C1 segment of cervical spinal cord (tissue), 14 donors: ENCODE data around the gene PRAMEF12.
"Not testable (repeated sequence)": the region's sequence is repeated elsewhere in the genome, so short reads cannot be mapped to it uniquely, and the experiment has no call there.

Experiments used
- DNase-seq, 14 donors: peaks; one replicate each; lab custom pipeline; 2025; lab: John Stamatoyannopoulos, UW

PRAMEF12 gene

DNA sequence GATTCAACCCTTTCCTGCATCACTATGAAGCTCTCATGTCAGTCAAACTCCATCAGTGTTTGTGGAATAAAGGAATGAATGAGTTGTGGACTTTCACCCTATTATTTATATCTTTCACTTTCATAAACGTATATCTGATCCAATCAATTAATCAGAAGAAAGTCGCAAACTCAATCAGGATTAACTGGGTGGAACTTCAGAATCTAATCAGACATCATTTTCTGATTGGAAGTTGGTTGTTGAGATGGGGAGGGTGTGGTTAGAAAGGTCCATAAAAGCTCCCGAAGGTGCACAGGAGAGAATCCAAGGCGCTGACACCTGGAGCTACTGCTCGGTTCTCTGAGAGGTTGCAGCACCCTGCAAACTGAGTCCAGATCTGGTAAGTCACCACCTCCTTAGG is at the start of gene PRAMEF12:
Gene PRAMEF12 (plus strand): TSS at position 301 of the 400 bp plus-strand sequence. CDS start 1,130 bp downstream, outside the sequence.
- no peak for DNase-seq

GRCh38 chr1:12728391-12728790 is 45.1 kb upstream of the PRAMEF12 start:
- no peak for DNase-seq

DNA sequence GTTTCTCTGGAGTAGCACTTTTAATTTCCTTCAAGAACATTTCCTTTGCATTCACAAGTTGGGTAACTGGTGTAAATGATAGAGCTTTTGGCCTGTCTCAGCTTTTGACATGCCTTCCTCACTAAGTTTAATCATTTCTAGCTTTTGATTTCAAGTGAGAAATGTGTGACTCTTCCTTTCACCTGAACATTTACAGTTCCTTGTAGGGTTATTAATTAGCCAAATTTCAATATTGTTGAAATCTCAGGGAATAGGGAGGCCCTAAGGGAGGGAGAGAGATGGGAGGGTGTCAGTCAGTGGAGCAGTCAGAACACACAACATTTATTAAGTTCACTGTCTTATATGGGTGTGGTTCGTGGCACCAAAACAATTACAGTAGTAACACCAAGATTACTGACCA is 43.4 kb upstream of the PRAMEF12 start:
- no peak for DNase-seq

- not testable (repeated sequence) for DNase-seq
These were observed 42.5 kb upstream of the PRAMEF12 start for GRCh38 chr1:12731084-12731483.

DNA sequence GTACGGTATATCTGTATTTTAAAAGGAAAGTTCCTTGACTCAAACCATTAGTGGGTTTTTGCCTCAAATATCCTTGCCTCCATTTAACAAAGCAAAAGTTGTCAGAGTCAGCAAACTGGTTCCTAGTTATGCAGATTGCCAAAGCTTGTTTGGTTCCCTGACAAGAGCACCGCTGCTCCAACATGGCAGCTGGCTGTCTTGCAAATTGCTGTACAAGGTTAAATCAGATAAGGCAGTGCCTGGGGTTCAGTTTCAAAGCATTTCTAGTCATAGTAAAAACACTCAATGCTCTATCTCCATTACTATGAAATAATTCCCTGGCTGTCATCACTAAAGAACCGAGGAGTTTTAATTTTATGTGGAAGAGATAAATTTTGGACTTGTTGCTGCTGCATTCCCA is 38.9 kb upstream of the PRAMEF12 start:
- no peak for DNase-seq

- DNase-seq, result no peak
These were observed 34.6 kb upstream of the PRAMEF12 start for GRCh38 chr1:12738934-12739333.

GRCh38 chr1:12739613-12740012 is 33.9 kb upstream of the PRAMEF12 start:
- DNase-seq, result no peak

GRCh38 chr1:12741946-12742345 is 31.6 kb upstream of the PRAMEF12 start:
- DNase-seq, result no peak

DNA sequence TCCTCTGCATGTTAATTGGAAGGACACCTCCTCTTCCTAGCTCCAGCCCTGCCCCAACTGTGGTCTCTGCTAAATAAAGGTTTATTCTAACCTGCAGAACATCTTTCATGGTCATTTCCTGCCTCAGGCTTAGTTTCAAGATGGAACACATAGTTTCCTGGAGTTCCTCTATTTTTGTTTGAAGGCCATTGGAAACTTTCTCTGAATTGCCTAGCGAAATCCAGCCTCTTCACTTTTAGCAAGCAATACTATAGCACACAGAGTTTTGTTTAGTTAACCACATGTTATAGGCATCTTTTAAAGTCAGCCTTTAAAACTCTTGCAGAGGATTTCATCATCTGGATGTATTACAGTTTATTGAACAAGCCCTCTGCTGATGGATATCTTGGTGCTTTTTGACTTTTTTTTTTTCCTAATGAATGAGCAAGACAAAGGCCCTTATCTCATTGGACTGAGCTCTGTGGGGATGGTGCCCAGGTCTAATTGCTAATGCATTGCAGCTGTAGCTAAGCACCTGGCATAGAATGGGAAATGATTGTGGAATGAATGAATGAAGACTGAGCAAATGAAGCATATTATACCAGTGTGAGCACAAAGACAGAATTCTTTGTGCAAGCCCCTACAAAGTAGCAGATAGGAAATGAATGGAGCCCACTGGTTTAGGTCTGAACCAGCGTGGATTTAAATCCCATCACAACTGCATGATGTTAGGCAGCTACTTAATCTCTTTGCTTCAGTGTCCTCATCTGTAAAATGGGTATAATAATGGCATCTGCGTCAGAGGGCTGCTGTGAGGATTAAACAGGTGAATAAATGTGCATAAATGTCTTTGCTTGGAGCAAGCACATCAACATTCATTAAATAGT is 28.2 kb upstream of the PRAMEF12 start:
- no peak for DNase-seq

GRCh38 chr1:12745992-12746323 is 27.6 kb upstream of the PRAMEF12 start, which contains the start of gene CFAP107:
Gene CFAP107 (plus strand): TSS chr1:12746200. CDS start chr1:12746431, 231 bp downstream.
- DNase-seq, result no peak

- no peak for DNase-seq
These were observed 24.7 kb upstream of the PRAMEF12 start for GRCh38 chr1:12748778-12749355.

DNA sequence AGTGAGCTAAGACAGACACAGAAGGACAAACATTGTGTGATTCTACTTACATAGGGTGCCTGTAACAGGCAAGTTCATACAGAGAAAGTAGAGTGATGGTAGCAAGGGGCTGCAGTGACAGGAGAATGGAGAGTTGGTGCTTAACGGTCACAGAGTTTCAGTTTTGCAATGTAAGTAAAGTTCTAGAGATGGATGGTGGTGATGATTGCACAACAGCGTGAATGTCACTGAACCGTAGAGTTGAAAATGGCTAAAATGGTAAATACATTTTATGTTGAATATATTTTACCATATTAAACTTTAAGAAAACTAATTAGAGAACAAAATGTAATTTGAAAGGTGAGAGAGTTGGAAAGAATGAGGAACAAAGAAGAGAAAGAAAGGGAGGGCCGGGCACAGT is 18.8 kb upstream of the PRAMEF12 start:
- DNase-seq, result no peak

DNA sequence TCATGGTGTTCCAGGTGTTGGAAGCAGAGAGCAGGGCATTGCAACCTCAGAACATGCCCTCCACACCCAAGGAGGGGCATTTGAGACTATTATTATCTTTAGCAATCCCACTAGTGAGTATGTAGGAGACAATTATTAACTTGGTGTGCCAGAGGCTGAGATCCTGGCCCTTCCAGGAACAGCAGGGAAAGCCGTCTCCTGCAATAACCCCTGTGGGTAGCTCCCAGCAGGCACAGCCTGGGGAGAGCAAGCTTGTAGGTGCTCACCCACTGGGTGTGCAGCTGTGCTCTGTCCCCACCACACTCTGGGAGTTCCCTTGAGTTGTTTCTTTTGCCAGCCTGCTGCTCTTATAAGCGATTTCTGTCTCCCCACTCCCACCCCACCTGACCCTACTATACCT is 17.3 kb upstream of the PRAMEF12 start:
- no peak for DNase-seq

- DNase-seq, result no peak
These were observed 16.6 kb upstream of the PRAMEF12 start for GRCh38 chr1:12756768-12757413.

- DNase-seq, result no peak
These were observed 15.7 kb upstream of the PRAMEF12 start for GRCh38 chr1:12757836-12758235.

DNA sequence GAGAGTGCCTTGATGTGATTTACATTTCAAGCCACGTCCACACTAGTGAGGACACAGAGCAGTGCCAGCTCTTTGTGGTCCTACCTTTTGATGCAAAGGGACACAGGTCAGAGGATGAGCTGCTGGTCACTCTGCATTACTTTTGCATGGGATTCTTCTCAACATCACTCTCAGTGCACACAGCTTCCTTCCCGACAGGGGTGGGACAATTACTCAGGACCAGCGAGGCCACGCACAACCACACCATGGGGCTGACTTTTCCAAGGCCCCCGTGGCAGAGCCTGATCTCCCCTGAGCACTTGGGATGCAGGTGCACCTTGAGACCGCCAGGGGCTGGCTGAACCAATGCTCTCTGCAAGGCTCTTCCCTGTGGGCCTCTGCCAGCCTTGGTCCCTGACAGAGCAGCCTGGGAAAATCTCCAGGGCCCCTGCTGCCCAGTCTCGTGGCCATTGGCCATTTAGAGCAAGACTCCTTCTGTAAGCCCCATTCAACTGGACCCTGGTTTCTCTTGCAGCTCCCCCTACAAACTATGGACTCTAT is 13.2 kb upstream of the PRAMEF12 start:
- no peak for DNase-seq

GRCh38 chr1:12761781-12762180 is 11.8 kb upstream of the PRAMEF12 start:
- DNase-seq, result no peak

DNA sequence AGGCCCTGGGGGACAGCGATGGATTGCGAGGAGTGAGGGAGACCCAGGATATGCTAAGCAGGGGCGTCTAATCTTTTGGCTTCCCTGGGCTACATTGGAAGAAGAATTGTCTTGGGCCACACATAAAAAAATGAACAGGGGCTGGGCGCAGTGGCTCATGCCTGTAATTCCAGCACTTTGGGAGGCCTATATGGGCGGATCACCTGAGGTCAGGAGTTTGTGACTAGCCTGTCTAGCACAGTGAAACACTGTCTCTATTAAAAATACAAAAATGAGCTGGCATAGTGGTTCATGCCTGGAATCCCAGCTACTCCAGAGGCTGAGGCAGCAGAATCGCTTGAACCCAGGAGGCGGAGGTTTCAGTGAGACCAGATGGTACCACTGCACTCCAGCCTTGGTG is 10.8 kb upstream of the PRAMEF12 start:
- no peak for DNase-seq

DNA sequence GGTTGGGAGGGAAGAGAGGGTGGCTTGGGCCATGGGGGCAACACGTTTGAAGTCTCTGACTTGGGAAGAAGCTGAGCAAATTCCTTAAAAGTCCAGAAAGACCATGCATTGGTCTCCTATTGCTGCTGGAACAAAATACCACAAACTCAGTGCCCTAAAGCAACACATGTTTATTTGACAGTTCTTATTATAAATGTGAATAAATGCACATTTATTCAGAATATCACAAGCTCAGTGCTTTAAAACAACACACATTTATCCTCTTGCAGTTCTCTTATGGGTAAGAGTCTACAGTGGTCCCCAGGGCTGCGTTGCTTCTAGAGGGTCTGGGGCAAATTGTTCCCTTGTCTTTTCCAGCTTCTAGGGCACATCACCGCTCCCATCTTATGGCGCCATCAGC is 10.1 kb upstream of the PRAMEF12 start:
- DNase-seq, result no peak

DNA sequence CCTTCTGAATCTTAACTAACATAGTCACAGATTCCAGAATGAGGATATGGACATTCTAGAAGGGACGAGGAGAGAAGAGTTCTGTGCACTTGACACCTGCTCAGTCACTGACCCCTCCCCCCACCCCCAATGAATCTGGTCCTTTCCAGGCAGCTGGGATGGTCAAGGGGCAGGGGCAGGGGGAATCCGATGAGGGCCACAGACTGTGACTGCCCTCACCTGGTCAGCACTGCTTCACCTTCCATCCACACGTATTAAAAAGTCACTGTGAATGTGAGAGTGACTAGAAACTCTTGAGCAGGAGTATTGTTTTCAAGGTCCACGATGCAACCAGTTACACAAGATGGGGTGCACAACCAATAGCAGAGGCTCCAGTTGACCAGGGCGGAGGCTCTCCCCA is 9.5 kb upstream of the PRAMEF12 start:
- DNase-seq, result no peak

DNA sequence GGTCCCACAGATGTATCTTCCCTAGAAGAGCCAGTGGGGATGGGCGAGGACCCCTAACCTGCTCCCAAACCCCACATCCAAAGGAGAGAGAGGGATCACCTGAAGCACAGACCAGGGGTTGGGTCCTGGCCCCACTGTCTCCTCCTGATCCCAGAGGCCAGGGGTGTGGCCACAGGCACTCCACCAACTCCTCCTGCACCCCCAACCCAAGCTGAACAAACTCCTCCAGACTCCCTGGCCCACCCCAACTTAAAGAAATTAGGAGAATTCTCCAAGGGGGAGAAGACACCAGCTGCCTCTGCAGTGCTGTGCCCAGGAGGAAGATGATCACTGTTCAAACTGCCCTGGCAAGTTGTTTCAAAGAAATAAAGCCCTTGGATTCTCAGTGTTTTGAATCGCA is 4.5 kb upstream of the PRAMEF12 start:
- DNase-seq, result no peak

GRCh38 chr1:12769976-12770505 is 3.5 kb upstream of the PRAMEF12 start:
- no peak for DNase-seq
